DND-41 (cell line): ENCODE measurements around the gene PLEK.

Experiments used
- EZH2 ChIP-seq: IDR thresholded peaks from 3 replicates; pipeline ENCODE4 v1.6.1; 2012; ENCODE audit warnings: borderline replicate concordance, low read depth, mild to moderate bottlenecking, moderate library complexity, low read length, inconsistent platforms; ENCODE audit not compliant: severe bottlenecking
- TF ChIP-seq, protein P1 (sequence below): IDR thresholded peaks from 2 replicates; pipeline ENCODE4 v1.5.1; 2012; ENCODE audit warnings: borderline replicate concordance, low read length, moderate library complexity, mild to moderate bottlenecking; ENCODE audit not compliant: poor library complexity, severe bottlenecking; ENCODE audit errors: extremely low read depth

- TF ChIP-seq EZH2, result no peak
- TF ChIP-seq, protein P1, sequence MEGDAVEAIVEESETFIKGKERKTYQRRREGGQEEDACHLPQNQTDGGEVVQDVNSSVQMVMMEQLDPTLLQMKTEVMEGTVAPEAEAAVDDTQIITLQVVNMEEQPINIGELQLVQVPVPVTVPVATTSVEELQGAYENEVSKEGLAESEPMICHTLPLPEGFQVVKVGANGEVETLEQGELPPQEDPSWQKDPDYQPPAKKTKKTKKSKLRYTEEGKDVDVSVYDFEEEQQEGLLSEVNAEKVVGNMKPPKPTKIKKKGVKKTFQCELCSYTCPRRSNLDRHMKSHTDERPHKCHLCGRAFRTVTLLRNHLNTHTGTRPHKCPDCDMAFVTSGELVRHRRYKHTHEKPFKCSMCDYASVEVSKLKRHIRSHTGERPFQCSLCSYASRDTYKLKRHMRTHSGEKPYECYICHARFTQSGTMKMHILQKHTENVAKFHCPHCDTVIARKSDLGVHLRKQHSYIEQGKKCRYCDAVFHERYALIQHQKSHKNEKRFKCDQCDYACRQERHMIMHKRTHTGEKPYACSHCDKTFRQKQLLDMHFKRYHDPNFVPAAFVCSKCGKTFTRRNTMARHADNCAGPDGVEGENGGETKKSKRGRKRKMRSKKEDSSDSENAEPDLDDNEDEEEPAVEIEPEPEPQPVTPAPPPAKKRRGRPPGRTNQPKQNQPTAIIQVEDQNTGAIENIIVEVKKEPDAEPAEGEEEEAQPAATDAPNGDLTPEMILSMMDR, result no peak
These were observed 28.9 kb upstream of the PLEK start for GRCh38 chr2:68336192-68336591.
